ENCODE results near the gene ACTN1.

ACTN1 gene

DNA sequence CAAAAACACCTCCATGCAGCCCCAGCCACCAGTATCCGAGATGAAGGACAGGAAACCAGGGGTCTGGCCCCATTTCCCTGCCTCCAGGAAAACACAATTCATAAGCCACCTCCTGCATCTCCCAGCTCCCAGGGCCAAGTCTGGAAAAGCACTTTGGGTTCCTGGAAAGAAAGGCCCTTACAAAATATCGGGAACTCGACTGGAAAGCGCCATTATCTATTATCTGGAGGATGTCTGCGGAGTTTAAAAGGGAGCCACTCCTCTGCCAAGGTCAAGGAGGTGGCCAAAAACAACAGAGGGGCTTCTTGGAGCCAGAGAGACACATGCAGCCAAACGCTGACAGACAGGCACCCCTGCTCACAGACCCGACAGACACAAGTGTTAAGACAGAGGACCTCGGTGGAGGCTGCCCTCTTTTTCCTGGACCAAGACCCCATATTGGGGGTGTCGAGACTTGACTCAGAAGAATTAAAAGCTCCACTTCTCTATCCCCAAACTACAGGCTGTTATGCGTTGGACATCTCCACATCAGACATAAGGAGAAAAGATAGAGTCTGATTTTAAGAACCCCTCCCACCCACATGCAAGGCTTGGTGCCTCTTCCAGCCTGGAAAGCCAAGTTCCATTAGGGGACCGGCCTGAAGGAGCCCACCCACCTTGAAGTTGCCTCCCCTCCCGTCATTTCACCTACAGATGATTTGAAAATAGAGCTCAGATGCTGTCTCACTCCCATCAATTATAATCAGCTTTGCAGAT, 9.6 kb downstream of the ACTN1 start:
- no peak for DNase-seq (ENCODE audit: low read depth)

DNA sequence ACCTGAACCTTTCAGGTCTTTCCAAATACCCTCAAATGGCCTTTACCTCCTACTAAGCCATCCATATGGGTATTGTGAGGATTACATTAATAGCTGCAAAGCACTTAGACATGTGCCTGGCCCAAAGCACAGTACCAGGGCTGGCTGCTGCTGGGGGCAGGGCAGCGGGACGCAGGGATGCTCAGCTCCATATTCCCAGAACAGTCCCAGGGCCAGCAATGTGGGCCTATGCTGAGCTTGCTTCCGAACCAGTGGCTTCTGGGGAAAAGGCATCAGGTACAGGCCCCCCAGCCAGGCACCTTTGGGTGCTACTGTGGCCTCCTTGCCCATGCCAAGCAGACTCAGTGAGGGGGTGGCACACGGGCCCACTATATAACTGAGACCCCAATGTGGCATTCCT, 10.4 kb downstream of the ACTN1 start:
- DNase-seq (ENCODE audit: low read depth), result no peak

DNA sequence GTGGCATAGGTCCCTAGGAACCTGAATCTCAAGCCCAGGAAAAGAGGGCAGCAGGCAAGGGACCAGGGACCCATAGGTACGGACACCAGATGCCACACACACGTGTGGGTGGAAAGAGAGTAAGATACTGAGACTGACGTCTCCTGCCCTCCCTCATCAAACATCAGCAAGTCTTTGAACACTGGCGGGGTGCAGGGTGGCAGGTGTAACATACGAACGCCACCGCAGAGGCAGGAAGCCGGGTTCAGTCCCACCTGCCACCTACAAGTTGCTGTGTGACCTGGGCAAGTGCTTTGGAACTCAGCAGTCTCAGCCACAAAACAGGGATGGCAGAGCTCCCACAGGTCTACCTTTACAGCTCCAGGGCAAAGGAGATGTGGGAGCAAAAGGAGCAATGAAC, 11.1 kb downstream of the ACTN1 start:
- peak; percentile 36 for DNase-seq (ENCODE audit: low read depth)

DNA sequence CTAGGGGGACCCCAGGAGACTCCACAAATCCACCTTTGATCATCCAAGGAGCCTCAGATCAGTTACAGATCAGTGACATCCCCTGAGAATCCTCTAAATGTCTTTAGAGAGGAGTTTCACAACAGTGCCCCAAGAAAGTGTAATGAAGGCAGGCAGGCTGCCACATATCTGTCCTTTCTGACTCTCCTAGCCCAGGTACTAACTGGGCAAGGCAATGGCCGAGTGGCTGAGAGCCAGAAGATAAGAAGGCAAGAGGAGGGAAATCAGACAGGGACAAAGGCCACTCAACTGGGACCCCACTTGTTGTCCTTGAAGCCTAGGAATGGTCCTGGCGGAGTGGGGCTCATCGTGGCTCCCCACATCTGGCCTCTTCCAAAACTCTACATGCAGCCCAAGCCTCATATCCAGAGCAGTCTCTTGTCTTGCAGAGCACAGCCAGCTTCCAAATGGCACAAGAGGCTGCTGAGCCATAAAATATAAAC, 11.6 kb downstream of the ACTN1 start:
- no peak for DNase-seq (ENCODE audit: low read depth)

DNA sequence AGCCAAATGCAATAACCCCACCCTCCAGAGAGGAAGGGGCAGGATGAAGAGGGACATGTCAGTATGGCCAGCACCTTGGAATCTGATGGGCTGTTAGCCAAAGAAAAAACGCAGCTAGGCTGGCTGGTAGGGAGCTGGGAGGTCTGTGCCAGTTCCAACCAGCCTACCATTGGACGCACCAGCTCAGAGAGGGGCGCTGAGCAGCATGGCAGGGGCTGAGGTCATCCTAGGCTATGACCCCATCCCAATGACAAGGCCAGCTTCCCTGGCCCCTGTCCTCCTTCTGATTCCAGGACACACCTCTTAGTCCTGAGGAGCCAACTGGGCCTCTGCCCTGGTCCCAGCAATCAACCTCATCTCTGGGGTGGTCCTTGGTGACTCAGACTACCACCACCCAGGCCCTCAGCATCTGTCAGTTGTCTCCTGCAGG, 12.2 kb downstream of the ACTN1 start:
- no peak for DNase-seq (ENCODE audit: low read depth)

DNA sequence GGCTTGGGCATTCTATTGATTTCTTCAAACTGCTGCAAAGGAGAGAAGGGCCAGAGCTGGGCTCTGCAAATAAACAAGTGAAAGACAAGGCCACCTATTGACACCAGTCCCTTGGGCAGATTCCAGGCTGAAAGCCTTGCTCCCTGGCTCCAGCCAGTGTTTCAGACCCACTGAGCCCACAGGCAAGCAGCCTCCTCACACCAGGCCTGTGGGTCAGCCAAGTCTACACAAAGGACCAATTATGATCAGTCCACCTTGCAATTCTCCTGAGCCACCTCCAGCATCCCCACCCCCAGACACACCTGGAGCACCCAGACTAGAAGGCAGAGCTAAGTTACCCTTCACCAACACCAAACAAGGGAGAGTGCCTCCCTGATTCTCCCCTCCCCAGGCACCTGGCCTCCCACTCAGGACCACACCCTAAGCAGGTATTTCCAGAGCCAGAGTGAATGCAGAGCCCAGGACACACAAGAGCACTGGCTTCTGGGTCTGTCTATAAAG, 13.8 kb downstream of the ACTN1 start:
- no peak for DNase-seq (ENCODE audit: low read depth)

DNA sequence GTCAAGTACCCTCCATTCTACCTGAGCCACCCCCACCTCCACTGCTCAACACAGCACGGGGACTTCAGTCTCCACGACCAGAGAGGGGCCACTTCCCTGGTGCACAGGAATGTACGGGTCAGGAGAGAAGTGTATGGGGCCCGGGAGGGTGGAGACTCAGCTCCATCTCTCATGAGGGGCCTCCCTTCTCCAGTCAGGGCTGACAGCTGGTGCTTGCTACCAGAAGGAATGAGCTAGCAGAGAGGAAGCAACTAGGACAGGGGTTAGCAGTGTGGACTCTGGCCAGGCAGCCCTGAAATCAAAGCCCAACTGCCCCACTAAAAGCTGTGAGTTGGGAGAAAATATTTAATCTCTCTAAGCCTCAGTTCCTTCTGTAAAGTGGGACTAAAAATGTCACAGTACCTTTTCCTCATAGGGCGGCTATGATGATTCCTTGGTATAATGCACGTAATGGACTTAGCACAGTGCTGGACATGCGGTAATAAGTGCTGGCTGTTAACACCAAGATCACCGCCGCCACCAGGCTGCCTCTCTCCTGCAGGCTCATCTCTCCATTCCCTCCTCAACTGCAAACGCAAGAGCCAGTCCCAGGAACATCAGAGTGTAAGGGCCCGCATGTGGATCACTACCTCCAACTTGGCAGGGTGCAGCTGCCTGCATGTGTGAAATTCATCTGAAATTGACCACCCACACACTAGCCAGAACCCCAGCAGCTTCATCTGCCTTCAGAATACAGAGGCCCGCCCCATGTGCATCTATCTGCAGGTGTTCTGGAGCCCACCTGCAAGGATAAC, 14.6 kb downstream of the ACTN1 start:
- DNase-seq (ENCODE audit: low read depth), result no peak

DNA sequence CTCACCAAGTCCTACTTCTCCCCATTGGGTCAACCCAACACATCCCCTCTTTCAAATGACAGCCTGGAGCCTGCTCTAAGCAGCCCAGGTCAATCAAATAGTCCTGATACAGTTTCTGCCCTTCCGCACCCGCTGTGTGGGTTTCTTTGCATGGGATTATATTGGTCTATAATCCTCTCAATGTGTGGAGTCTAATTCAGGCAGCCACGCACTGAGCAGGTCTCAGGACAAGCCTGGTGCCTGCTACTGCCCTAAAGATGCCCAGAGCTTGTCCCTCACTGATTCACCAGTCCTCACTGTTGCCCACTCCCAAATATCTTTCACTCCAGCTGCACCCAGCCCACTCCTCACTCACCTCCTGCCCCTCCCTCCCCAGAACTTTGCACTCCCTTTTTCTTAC, 16.4 kb downstream of the ACTN1 start:
- DNase-seq (ENCODE audit: low read depth), result no peak

DNA sequence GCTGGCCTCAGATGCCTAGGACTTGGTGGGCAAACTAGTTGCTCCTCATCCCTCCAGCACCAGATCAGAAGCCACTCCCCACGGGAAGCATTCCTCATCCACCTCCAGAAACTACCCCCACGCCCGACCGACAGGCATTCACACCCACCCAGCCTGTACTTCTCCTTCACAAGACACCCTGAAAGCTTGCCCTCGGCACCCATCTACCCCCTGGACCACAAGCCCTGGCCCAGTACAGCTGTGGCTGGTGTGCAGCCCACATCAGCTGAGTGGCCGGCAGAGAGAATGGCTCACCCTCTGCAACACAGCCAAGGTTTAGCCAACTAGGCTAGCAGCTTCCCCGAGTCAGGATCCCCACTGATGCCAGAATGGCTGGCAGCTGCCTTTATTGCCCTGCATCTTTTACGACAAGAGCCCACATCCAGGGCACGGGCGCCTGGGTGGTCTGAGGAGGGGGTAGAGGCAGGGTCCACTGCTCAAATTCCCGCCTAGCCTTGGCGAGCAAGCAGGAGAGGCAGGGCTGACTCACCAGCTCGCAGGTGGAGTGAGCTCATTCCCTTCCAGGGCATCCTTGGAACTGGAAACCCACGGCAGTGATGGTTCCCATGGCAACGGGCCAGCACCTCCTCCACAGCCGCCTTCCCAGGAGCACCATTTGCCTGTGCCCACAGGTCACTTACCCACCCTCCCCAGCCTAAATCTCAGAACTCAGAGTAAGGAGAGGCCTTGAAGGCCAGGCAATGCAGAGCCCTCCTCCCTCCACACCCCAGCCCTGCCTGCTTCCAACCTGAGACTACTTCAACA, 17.1 kb downstream of the ACTN1 start:
- DNase-seq (ENCODE audit: low read depth), result no peak

DNA sequence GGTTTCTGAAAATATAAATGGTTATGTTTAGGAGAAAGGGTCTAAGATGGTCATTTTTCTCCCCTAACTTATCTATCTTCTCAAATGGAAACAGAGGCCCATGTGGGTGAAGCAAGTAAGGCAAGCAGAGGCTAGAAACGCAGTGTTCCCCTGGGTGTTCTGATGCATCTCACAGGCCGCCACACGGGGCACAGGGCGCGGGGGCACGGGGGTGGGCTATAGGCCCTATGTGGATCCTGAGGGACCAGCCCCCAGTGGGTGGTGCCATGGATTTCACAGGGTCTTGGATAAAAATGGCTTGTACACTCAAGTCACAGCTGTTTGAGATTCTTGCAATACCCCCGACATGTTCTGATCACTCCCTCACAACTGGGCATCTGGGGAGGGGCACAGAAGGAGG, 17.7 kb downstream of the ACTN1 start:
- DNase-seq (ENCODE audit: low read depth), result no peak

DNA sequence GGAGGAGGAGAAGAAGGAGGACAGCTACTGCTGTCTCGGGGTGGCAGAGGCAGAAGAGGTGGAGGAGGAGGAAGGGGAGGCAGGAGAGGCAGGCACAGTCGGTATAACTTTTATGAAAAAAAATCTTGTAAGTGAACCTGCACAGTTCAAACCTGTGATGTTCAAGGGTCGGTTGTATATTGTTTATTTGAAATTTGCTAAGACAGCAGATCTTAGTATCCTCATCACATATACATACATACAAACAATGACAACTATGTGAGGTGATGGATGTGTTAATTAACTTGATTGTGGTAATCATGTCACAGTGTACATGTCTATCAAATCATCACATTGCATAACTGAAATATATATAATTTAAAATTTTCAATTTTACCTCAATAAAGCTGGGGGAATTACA, 19.0 kb downstream of the ACTN1 start:
- DNase-seq (ENCODE audit: low read depth), result no peak

DNA sequence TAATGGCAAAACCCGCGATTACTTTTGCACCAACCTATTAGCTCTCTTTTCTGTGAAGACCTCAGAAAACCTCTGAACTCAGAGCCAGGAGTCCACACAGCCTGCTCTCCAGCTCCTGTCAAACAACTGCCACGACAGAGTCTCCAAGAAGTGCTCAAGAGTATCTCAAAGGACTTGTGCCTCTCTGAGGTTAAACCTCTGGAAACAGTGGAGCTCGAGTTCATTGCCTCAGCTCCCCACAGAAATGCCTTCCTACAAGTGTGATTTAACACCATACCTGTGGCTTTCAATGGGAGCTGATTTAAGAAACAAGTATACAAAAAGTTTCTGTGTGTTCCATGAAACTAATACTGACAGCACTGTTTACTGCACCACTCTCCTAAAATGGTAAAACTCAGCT, 20.1 kb downstream of the ACTN1 start:
- DNase-seq (ENCODE audit: low read depth), result no peak

DNA sequence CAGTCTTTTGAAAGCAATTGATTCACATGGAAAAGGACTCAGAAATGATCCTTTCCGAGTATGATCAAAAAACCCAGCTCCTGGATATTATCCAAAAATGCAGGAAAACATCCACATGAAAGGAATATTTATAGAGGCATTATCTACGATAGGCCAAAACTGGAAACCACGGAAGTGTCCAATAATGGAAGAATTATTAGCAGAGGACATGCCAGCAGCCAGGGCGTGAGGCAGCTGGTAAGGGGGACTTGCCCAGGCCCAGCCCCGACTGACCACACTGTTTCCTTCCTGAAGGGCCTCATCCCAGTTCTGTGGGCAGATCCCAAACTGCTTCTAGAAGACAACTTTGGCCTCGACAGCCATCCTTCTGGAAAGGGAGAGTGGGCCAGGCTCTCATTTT, 20.5 kb downstream of the ACTN1 start:
- DNase-seq (ENCODE audit: low read depth), result no peak

DNA sequence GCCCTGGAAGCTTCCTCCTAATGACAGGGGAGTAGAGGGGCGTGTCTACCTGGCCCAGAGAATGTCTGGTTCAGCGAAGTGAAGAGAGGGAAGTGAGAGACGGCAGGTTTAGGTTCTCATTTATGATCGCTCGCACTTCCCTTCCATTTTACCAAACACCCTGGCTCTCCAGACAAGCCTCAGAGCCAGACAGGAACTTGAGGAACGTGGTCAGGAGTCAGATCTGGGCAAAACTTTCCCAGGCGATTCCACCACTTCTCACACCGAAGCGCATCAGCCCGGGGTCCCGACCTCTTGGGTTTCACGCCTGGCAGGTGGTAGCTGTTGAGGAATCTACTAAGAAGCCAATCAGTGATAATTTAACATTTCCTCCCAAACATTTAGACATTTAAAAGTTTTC, 21.3 kb downstream of the ACTN1 start:
- no peak for DNase-seq (ENCODE audit: low read depth)

DNA sequence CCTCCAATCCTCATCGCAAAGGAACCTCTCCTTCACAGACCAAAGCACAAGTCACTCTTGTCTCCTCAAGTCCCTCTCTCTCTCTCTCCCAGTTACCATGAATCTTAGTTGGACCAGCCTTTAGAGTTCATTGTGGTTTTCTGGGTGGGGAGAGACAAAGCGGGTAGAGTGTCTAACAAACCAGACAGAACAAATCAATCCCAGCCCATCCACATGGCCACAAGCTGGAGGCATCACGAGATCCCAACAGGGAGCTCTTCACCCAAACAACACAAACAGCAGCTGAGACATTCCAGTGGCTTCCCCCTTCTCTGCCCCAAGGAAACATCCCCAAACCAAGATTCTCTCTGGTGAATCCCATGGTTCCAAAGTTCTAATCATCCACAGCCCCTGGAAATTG, 22.4 kb downstream of the ACTN1 start:
- no peak for DNase-seq (ENCODE audit: low read depth)

DNA sequence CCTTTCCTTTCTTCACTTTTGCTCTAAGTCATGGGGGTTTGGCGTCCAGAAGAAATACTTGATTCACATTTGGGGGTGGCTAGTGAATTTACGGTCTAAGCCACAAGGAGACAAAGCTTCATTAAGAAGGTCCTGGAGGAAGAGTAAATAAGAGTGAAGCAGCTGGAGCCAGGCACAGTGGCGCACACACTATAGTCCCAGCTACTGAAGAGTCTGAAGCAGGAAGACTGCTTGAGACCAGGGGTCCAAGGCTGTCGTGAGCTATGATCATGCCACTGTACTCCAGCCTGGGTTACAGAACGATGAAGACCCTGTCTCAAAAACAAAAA, 23.3 kb downstream of the ACTN1 start:
- DNase-seq (ENCODE audit: low read depth), result no peak

DNA sequence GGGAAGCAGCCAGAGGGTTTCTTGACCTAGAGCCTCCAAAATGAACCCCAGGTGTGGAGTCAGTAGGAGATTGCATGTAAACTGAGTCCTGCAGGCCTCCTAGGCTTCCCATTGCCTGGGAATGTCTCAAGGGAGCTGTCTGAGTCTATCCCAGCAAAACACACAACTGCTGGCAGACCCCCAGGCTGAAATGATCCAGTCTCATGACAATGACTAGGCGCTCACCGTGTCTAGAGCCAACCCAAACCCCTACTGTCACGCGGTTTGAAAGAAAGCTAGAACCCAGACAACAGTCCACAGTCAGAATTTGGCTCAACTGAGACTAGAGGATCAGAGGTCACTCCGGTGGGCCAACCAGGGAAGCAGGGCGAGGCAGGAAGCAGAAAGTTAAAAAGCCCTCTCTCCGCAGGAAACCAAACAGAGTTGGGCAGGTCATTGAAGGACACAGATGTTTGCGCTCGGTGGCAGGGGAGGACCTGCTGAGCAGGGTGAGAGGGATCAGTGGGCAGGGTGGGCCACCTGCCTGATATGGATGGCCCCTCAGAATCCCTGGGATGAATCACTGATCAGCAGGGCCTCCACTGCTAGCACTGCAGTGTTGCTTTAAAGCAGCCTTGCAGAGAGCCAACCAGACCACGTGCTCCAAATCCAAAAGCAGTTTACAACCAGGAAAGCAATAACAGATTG, 23.8 kb downstream of the ACTN1 start:
- DNase-seq (ENCODE audit: low read depth), result no peak

DNA sequence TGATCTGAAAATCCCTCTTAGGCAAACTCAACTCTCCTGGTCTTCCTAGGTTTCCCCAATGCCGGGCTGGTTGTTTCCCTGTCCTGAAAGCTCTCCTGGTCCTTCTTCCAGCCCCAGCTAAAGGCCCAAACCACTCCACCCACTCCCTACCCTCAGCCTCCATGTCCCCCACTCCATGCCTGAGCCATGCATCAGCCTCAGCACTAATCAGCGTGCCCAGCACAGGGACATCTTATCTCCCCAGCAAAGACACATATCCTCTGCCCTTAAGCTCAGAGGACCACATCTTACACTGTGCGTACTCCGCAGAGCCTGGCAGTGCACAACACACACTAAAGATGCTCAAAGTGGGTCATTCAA, 25.9 kb downstream of the ACTN1 start:
- no peak for DNase-seq (ENCODE audit: low read depth)

DNA sequence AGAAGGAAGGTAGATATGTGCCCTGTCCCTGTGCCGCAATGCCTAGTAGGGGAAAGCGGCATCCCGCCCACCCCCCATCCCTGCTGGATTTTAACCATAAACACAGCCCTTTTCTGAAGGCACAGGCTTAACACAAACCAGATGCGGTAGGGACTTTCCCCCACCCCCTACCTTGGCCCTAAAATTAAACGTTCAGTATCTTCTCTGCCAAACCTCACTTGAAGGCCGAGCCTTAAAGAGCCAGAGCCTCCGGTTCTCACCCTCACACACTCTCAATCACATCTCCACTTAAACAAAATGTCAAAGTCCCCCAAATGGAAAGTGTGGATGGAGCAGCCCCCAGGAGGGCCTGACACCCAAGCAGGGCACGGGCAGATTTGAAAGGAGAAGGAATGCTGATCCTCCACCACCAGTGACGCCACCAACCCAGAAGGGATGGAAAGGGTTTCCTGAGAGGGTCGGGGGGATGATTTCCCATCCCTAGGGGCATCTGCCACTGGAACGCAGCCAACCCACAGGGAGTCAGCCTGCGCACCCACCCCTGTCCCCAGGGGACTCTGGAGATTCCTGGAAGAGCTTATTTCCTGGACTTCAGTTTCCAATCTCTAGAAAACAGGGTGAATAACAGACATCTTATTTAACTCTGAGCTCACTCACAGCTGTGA, 26.4 kb downstream of the ACTN1 start:
- DNase-seq (ENCODE audit: low read depth), result no peak

DNA sequence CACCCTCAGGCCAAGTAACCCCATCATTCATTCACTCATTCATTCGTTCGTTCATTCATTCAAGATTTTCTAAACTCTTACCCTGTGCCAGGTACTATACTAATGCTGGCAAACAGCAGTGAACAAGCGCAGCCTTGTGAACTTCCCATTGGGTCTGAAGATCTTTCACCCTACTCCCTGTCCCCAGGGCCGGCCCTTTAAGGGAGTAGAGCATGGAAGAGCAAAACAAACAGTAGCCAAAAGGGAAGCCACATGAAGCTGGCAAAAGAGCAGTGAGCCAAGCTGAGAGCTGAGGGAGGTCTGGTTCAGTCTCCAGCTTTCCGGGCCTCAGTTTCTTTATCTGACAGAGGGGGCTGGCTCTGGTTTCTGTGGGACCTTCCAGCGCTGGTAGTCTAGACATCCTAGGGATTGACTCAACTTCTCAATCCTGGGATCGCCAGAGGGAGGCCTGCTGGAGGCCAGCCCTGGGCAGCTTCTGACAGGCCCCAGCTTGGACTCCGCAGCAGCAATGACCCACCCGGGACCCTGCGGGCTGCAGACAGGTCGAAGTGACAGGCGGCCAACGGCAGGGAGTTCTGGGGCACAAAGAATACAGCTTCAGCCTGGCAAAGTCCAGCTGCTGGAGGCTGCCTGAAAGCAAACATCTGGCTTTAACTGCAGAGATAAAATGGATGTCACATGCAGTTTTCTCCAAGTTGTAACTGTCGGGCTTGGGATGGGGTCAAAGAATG, 27.1 kb downstream of the ACTN1 start:
- DNase-seq (ENCODE audit: low read depth), result no peak
